HG03520 (cell line): ENCODE measurements around the gene OR52I1.

ENCODE experiments used
- ATAC-seq: cut with Tn5 transposase; IDR thresholded peaks from one replicate; pipeline ENCODE4 v1.9.1; 2021; ENCODE audit warnings: mild to moderate bottlenecking, moderate library complexity; ENCODE audit not compliant: unreplicated experiment

Gene OR52I1, protein sequence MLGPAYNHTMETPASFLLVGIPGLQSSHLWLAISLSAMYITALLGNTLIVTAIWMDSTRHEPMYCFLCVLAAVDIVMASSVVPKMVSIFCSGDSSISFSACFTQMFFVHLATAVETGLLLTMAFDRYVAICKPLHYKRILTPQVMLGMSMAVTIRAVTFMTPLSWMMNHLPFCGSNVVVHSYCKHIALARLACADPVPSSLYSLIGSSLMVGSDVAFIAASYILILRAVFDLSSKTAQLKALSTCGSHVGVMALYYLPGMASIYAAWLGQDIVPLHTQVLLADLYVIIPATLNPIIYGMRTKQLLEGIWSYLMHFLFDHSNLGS

DNA sequence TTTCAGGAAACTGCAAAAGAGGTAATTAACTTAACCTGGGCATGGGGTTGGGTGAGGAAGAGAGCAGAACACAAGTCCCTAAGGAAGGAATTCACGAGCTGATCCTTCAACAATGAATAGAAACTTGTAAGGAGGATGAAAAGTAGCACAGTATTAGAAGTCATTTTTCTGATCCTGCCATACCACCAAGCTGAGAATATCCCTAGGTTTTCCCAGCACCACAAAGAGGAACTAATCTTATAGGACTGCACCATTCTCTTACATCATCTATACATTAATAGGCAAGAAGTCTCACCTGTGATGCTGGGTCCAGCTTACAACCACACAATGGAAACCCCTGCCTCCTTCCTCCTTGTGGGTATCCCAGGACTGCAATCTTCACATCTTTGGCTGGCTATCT, at the start of gene OR52I1:
TSS of gene OR52I1 (plus strand) at position 301 of the 400 bp plus-strand sequence. CDS start at position 301, 0 bp downstream.
- no peak for ATAC-seq

DNA sequence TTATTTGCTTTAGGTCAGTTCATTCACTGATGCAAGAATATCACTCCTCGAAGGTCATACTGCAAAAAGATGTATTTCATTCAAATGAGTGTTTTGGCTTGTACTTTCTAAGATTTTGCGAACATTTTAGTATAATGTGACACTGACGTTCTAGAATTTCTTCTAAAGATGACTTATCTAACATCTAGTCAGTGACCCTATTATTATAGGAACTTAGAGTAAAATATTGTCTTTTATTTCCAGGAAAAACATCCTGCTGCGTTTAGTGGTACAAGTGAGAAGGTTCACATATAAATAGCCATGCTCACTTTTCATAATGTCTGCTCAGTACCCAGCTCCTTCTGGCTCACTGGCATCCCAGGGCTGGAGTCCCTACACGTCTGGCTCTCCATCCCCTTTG, 48.9 kb upstream of the OR52I1 start, which contains the start of gene OR52M1:
TSS of gene OR52M1 (plus strand) at position 301 of the 400 bp plus-strand sequence. CDS start at position 301, 0 bp downstream.
- ATAC-seq: no peak

DNA sequence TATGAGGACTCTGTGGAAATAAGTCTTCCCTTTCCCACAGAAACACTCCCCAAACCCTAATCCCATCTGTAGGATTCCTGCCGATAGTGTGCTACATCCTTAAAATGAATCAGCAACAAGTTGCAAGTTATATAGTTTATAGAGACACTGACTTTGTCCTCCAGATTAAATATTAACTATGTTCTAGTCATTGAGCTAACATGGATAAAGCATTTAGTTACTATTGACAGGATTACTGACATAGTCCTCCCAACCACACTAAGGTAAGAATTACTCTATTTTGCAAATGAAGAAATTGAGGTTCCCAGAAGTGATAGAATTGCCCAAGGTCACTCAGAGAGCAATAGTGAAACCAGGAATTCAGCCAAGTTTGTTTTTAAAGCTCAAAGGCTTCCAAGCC, 47.0 kb upstream of the OR52I1 start:
- no peak for ATAC-seq

DNA sequence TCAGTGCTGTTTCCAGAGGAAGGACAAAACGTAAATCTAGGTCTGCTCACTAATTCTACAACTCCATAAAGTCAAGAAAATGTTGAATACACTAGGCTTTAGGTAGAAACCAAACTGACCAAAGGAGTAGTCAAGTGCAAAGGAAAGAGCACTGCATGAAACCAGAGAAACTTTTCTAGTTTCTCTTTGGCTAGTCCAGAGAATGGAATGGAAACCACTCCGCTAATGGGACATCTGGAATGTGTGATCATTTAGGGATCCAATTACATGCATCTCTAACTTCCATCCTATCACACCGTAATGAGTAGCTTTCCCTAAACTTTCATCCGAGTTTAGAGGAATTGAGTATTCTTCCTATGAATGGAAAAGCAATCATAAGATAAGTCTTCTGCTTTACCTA, 46.4 kb upstream of the OR52I1 start:
- ATAC-seq: no peak

GRCh38 chr11:4551346-4551979, 42.4 kb upstream of the OR52I1 start:
- no peak for ATAC-seq

DNA sequence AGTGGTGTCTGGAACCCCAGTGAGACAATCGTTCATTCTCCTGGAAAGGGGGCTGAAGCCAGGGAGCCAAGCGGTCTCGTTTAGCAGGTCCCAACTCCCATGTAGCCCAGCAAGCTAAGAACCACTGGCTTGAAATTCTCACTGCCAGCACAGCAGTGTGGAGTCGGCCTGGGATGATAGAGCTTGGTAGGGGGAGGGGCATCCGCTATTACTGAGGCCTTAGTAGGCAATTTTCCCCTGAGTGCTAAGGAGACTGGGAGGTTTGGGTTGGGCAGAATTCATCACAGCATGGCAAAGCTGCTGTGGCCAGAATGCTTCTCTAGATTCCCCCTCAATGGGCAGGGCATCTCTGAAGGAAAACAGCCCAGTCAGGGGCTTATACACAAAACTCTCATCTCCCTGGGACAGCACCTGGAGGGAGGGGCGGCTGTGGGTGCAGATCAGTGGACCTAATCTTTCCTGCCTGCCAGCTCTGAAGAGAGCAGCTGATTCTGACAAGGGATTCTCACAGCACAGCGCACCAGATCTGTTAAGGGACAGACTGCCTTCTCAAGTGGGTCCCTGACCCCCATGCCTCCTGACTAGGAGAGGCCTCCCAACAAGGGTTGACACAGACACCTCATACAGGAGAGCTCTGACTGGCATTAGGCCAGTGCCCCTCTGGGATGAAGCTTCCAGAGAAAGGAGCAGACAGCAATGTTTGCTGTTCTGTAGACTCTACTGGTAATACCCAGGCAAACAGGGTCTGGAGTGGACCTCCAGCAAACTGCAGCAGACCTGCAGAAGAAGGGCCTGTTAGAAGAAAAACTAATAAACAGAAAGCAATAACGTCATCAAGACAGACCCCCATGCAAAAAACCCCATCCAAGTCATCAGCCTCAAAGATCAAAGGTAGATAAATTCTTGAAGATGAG, 34.1 kb upstream of the OR52I1 start:
- no peak for ATAC-seq

GRCh38 chr11:4560467-4560866, 33.4 kb upstream of the OR52I1 start:
- ATAC-seq: no peak

GRCh38 chr11:4565371-4565770, 28.5 kb upstream of the OR52I1 start:
- ATAC-seq: no peak

DNA sequence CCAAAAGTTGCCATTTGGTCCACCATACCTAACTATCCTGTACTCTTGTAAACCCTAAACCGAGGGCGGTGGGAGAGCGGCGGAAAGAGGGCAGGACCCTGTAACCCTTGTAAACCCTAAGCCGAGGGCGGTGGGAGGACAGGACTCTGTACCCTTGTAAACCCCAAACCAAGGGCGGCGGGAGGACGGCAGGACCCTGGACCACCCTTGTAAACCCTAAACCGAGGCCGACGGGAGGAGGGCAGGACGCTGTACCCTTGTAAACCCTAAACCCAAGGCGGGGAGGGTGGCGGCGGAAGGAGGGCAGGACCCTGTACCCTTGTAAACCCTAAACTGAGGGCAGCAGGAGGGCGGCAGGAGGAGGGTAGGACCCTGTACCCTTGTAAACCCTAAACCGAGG, 24.8 kb upstream of the OR52I1 start:
- ATAC-seq: no peak

DNA sequence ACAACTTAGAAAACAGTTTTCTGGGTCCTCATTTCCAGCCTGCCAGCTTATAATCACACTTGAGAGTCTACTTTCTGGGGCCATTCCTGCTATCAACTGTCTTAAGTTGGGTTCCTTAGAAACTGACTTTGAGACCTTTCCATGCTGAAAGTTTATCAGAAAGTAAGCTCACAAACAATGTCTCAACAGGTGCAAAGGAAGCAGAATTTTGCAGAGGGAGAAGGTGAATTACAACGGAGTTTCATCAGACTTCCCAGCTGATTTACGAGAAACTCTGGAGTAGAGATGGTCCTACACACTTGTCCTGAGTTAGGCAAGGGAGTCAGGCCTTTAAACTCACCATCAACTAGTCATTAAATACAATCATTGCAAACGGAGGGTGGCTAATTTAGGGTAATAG, 17.0 kb upstream of the OR52I1 start:
- ATAC-seq: no peak

DNA sequence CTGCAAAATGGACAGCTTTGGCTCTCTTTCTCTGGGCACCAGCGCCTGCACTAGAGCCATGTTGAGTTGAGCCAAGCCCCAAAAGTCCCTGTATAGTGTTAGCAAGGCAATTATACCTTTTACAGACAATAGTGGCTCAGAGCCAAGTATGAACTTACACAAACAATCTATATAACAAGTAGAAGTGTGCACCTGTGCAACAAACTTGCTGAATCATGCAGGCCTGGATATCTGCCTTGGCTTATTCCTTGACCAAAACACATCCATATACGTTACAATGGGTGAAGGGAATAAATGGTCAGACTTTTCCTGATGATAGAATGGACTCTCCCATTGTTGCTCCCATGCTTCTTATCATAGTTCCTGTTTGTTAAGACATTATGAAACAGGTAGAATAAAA, 16.1 kb upstream of the OR52I1 start:
- ATAC-seq: no peak

- no peak for ATAC-seq
These were observed 15.2 kb upstream of the OR52I1 start for GRCh38 chr11:4578624-4579023.

DNA sequence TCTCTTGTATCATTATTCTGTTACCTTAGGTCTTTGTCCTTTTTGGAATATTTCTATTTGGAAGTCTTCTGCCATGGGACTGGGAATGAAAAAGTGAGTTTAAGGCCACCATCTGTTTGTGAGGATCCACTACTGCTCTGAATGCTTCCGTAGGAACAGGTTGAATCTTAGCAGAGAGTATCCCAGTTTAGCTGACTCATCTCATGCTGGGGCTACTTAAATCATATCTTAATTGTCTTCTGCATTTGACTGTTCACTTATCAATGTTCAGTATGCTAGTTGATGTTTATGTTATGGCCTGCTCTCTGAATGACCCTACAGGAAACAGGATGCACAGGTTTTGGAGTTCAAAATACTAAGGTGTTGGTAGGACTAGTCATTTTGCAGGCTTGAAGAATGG, 13.7 kb upstream of the OR52I1 start:
- no peak for ATAC-seq

DNA sequence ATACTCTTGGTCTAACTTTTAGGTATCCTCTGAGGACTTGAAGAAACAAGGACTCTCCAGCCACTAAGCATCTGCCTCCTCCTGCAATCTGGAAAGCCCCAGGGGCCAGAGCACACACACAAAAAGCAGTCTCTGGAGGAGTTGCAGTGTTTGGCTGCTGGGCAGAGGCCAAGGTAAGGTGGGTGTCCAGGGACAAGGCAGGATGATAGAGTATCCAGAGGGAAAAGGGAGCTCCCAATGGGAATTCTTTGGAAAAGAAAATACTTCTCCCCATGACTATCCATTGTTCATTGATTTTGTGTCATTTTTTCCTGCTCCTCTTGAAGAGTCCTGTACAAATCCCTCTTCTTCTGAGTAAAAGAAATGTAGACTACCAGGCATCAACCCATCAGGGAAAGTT, 12.4 kb upstream of the OR52I1 start, which contains the start of gene OR52I2:
TSS of gene OR52I2 (plus strand) at position 301 of the 400 bp plus-strand sequence.
- ATAC-seq: no peak

DNA sequence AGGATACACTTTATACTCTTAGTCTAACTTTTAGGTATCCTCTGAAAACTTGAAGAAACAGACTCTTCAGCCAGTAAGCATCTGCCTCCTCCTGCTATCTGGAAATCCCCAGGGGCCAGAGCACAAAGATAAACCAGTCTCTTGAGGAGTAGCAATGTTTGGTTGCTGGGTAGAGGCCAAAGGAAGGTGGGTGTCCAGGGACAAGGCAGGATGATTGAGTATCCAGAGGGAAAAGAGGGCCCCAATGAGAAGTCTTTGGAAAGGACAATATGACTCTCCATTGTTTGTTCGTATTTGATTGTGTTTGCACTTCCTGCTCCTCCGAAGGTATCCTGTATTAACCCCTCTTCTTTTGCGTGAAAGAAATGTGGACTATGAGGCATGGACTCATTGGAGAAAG, 4.8 kb upstream of the OR52I1 start:
- no peak for ATAC-seq

- ATAC-seq: no peak
These were observed 11.2 kb downstream of the OR52I1 start for GRCh38 chr11:4605057-4605456.

DNA sequence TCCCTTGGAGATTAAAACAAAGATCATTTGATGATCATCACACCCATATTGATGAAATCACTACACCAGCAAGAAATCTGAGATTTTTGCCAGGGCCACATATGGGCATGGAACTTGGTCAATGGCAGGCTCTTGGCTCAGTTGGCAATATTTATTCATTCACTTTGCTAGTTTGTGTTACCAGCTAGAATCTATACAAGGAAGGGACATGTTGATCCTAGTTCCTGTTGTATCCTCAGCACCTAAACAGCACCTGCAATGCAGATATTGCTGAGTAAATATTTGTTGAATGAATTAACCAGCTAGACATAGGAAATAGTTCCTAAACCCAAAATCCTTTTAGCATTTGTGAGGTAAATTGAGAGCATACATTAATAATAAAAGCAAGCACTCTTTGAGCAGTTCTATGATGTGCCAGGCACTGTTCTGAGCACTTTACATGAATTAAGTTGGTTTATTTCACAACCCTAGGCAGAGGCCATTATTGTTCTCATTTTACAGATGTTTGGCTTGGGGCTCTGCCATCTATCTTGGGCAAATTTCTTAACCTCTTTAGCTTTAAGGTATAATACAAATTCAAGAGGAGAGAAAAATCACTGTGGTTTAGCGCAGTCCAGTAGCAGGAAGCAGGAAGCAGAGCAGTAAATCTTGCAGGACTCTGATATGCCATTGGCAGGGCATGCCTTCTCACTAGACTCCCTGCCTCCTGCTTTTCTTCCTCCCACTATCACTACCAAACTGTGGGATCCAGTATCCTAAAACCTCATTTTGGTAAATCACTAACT, 12.6 kb downstream of the OR52I1 start:
- ATAC-seq: no peak

DNA sequence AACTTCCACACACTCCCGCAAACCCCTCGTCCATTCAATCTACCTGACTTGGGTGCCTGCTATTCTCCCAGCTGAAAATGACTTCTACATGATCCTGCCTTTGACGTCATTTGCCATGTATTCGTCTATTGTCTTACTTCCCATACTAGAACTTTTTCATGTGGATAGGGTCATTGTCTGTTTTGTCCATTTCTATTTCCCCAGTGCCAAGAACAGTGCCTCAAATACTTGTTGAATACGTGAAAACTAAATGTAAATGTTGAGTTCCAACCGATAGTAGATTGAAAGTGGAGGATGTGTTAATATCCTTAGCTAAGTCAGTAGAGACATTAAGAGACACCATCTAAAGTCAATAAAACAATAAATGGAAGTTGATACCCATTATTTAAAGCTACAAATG, 13.3 kb downstream of the OR52I1 start:
- no peak for ATAC-seq

DNA sequence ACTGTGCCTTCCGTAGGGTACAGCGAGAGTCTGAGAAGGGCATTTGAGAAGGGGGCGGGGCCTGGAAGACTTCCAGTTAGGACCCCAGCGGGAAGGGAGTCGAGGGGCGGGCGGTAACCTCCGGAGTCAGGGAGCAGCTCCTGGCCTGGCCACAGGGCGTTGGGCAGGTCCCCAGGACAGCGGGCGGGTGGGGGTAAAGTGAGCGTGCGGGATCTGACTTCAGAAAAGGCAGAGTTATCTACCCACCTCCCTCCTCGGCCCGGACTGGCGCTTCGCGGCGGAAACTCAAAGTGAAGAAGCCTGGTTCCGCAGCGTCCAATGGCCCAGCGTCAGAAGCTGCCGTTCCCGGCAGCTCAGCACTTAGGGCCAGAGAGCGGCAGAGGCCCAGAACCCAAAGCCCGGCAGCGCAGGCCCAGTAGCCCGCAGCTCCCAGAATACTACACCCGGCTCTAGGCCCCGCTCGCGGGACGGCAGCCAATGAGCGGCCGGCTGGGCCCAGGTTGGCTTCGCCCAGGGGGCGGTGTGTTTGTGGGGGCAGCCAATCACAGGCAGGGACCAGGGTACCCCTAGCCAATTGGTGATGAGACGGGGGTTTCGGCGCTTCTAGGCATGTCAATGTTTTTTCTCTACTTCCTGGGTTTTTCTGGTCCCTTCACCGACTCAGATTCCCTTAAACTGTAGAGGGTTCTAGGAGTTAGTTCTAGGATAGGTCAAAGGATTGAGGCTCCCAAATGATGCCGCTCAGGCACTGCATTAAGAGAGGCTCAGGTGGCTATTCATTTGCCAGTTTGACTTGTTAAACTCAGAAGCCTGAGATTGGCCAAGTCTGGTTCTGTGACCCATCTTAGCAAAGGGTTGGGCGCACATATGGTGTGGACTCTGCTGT, 14.2 kb downstream of the OR52I1 start, which contains the start of gene TRIM68:
TSS of gene TRIM68 (minus strand) at position 451 of the 886 bp plus-strand sequence. CDS start 2,727 bp downstream, outside the sequence.
- ATAC-seq: peak; percentile 100
